Tibial artery (tissue), 4 donors: ENCODE results near the gene GZMB.

Experiments
- DNase-seq, 2 donors: peaks; one replicate each; pipeline ENCODE4 v3.0.0-alpha.2; 2019
- H3K27ac ChIP-seq, 2 donors: fragments of 200-600 bp; sonication (generic) in 1 of 2; 1 replicate in 1 of 2; 2 replicates in 1 of 2; pipeline ENCODE4 v1.5.1; 2018 to 2019; ENCODE audit warnings: mild to moderate bottlenecking in 1 of 2
- H3K27me3 ChIP-seq, 2 donors: fragments of 200-600 bp; sonication (generic) in 1 of 2; one replicate each; pipeline versions ENCODE4 v1.5.1 to v1.6.0; 2016 to 2019
- H3K36me3 ChIP-seq, 3 donors: fragments of 200-600 bp; sonication (generic) in 2 of 3; one replicate each; pipeline ENCODE4 v1.5.1; 2016 to 2019; ENCODE audit warnings: mild to moderate bottlenecking in 2 of 3
- H3K4me1 ChIP-seq, 4 donors: fragments of 200-600 bp; sonication (generic) in 2 of 4; 1 replicate in 3 of 4; 2 replicates in 1 of 4; pipeline ENCODE4 v1.5.1; 2016 to 2019
- H3K4me3 ChIP-seq, 2 donors: fragments of 200-600 bp; sonication (generic) in 1 of 2; 1 replicate in 1 of 2; 2 replicates in 1 of 2; pipeline ENCODE4 v1.5.1; 2018 to 2019; ENCODE audit warnings: mild to moderate bottlenecking in 2 of 2
- H3K9me3 ChIP-seq, 3 donors: fragments of 200-600 bp; sonication (generic) in 1 of 3; one replicate each; pipeline ENCODE4 v1.5.1; 2016 to 2019
- intact Hi-C: fragments of 100-400 bp; cut with DNase I; formaldehyde crosslinking; loops from one replicate; pipeline ENCODE4 v1.15.0; 2023; ENCODE audit warnings: low total_unique reads
- TF ChIP-seq, protein P1 (sequence below), 2 experiments: fragments of 200-600 bp in 1 of 2; fragments of 450-650 bp in 1 of 2; IDR thresholded peaks; one replicate each; pipeline ENCODE4 v1.5.1; 2017 to 2019; ENCODE audit warnings: antibody characterized with exemption in 2 of 2, mild to moderate bottlenecking in 1 of 2, moderate library complexity in 1 of 2

GZMB gene

DNA sequence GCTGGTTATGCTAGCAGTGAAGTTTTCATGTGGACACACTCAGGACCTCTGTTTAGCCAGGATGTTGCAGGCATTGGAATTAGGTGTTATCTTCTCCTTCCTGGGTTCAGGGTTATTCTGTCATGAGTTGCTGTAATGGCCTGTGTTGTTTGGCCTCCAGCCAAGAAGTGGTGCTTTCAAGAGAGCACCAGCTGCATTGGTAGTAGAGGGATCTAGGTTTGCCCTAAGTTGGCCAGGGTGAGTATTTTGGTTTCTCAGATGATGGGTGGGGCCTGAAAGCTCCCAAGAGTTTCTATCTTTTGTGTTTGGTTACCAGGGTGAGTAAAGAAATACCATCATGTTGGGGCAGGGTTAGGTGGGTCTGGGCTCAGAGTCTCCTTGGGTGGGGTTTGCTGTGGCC, 21.8 kb downstream of the GZMB start:
- no peak overlapping the region for H3K4me3 ChIP-seq
- no peaks in the 10 kb centered on the region for H3K4me1 ChIP-seq
- no peaks in the 10 kb centered on the region for H3K9me3 ChIP-seq
- no peaks in the 10 kb centered on the region for H3K36me3 ChIP-seq
- intact Hi-C loops: no loop called here
- TF ChIP-seq, protein P1, sequence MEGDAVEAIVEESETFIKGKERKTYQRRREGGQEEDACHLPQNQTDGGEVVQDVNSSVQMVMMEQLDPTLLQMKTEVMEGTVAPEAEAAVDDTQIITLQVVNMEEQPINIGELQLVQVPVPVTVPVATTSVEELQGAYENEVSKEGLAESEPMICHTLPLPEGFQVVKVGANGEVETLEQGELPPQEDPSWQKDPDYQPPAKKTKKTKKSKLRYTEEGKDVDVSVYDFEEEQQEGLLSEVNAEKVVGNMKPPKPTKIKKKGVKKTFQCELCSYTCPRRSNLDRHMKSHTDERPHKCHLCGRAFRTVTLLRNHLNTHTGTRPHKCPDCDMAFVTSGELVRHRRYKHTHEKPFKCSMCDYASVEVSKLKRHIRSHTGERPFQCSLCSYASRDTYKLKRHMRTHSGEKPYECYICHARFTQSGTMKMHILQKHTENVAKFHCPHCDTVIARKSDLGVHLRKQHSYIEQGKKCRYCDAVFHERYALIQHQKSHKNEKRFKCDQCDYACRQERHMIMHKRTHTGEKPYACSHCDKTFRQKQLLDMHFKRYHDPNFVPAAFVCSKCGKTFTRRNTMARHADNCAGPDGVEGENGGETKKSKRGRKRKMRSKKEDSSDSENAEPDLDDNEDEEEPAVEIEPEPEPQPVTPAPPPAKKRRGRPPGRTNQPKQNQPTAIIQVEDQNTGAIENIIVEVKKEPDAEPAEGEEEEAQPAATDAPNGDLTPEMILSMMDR (IDR thresholded peaks at IDR 0.05): no peak
- H3K27ac ChIP-seq: no peak overlapping the region
- DNase-seq: no peak
- no peaks in the 10 kb centered on the region for H3K27me3 ChIP-seq

DNA sequence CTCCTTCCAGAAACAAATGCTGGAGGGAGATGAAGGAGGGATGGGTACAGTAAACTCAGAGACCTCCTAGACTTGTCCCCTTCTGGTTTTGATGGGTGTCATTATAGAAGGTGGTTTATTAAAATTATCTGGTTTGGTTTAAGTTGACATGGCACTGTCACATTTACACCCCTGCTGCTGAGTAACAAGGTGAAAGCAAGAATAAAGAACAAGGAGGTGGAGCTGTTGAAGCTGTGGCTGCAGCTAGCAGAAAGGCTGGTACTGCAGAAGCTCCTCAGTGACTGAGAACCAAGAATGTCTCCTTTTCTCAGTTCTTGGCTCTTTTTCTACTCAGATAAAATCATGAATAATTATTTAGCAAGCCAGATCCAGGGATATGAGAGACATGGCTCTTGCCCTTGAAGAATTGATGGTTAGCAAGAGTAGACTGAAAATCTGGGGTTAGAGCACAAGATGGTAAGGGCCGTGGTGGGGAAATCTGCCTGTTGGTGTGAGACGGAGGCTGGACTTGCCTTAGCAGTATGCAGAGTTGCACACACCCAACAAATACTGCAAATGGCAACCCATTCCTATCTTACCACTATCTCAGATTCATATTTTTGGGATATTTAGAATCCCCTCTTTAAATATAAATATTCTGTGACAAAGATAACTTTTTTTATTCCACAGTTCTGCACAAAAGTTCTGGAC, 24.2 kb downstream of the GZMB start, which contains the start of gene GZMH:
TSS of gene GZMH (minus strand) at position 31 of the 690 bp plus-strand sequence. CDS start 72 bp downstream, outside the sequence.
- H3K36me3 ChIP-seq: no peaks in the 10 kb centered on the region
- no peak for DNase-seq
- TF ChIP-seq, protein P1 (IDR thresholded peaks at IDR 0.05): no peak
- H3K9me3 ChIP-seq: no peaks in the 10 kb centered on the region
- no peaks in the 10 kb centered on the region for H3K27me3 ChIP-seq
- no peak within 1 kb of the TSS for H3K4me3 ChIP-seq
- no peaks in the 10 kb centered on the region for H3K4me1 ChIP-seq
- H3K27ac ChIP-seq: no peak within 1 kb of the TSS
- intact Hi-C loops: no loop called here

DNA sequence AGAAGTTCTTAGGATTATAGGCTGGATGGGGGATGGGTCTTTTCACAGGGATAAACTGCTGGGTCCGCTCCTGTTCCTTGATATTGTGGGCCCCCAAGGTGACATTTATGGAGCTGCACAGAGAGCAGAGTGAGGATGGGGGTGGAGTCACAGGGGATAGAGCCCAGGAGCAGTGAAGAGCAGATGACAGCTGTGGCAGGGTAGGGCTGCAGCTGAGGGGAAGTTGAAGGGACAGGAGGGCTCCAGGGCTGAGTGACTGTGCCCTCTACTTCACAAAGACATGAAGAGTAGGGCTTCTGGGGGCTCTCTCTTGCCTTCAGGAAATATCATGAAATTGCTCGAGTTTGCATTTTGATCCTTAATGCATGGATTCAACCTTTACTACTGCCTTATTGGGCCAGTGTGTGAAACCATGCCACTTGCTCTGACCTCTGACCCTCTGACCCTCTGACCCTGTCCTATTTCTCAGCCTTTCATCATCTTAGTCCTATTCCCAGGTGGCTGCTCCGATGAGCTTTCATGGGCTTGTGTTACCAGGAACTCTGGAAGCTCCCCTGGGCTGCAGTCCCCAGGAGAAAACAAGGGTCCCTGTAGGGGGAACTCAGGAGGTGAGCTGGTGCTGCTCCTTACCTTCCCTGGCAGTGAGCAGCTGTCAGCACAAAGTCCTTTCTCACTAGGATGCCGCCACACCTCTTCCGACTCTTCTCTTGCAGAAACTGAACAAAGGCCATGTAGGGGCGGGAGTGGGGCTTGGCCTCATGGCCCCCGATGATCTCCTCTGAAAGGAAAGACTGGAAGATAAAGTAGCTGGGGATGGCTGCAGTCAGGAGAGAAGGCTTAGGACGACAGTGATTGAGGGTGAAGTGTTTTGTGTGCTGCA, 26.1 kb downstream of the GZMB start:
- intact Hi-C loops: no loop called here
- Histone ChIP-seq H3K27ac (no peak overlapping the region), H3K36me3 (no peaks in the 10 kb centered on the region), H3K4me1 (no peaks in the 10 kb centered on the region), H3K27me3 (no peaks in the 10 kb centered on the region), H3K9me3 (no peaks in the 10 kb centered on the region), H3K4me3 (no peak overlapping the region)
- TF ChIP-seq, protein P1 (IDR thresholded peaks at IDR 0.05): no peak
- no peak for DNase-seq

DNA sequence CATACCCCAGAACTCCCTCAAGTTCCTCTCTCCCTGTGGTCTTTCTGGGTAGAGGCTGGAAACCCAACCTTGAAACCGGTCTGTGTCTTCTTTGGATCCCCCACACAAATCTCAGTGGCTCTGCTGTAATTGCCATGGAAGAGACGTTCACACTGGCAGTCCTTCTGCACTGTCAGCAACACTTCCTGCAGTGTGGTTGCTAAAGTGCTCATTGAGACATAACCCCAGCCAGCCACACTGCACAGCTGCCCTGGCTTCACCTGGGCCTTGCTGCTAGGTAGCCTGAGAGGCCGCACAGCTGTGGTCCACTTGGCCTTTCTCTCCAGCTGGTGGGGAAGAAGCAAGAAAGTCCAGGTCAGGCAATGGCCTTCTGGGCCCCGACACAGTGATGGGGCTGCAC, 26.9 kb downstream of the GZMB start:
- intact Hi-C loops: no loop called here

DNA sequence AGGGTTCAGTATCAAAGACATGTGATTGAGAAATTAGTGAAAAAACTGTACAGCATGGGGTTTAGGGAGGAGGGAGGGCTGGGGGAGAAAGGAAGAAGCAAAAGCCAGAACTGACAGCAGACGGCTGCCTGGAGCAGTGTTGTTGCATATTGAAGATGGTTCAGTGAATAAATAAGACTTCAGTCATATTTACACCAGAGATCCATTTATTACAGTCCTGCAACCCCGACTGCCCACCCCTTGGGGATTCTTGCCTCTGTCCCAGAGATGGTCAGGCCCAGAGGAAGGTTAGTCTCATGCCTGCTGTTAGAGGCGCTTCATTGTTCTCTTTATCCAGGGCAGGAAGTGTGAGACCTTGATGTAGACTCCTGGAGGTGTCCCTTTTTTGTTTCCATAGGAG, 27.7 kb downstream of the GZMB start:
- Histone ChIP-seq H3K27ac (no peak overlapping the region), H3K9me3 (no peaks in the 10 kb centered on the region), H3K36me3 (no peaks in the 10 kb centered on the region), H3K4me1 (no peaks in the 10 kb centered on the region), H3K4me3 (no peak overlapping the region), H3K27me3 (no peaks in the 10 kb centered on the region)
- DNase-seq: no peak
- TF ChIP-seq, protein P1 (IDR thresholded peaks at IDR 0.05): no peak
- intact Hi-C loops: no loop called here

More for the DNA sequence above, 26.9 kb downstream of the GZMB start:
- no peak for DNase-seq
- Histone ChIP-seq H3K36me3 (no peaks in the 10 kb centered on the region), H3K27ac (no peak overlapping the region), H3K9me3 (no peaks in the 10 kb centered on the region), H3K4me3 (no peak overlapping the region), H3K4me1 (no peaks in the 10 kb centered on the region), H3K27me3 (no peaks in the 10 kb centered on the region)
- TF ChIP-seq, protein P1 (IDR thresholded peaks at IDR 0.05): no peak
